Coronary artery (tissue), 2 donors: ENCODE measurements around the gene SP5.

Experiments
- DNase-seq: peaks from one replicate; pipeline ENCODE4 v3.0.0-alpha.2; 2017; ENCODE audit warnings: low spot score
- H3K27ac ChIP-seq, 2 donors: fragments of 200-600 bp; sonication (generic); one replicate each; pipeline ENCODE4 v1.5.1; 2016 to 2019
- H3K4me3 ChIP-seq: fragments of 200-600 bp; sonication (generic); 2 replicates; pipeline ENCODE4 v1.5.1; 2016; ENCODE audit warnings: mild to moderate bottlenecking, moderate library complexity
- CTCF ChIP-seq: fragments of 200-600 bp; sonication (generic); IDR thresholded peaks from one replicate; pipeline ENCODE4 v1.5.1; 2019; ENCODE audit warnings: antibody characterized with exemption

SP5 gene

GRCh38 chr2:170739048-170739447 is 23.9 kb downstream of the SP5 start:
- H3K4me3 ChIP-seq = no peak overlapping the region
- no peak for TF ChIP-seq CTCF
- no peak overlapping the region for H3K27ac ChIP-seq
- no peak for DNase-seq

GRCh38 chr2:170739507-170740046 is 24.4 kb downstream of the SP5 start:
- no peak overlapping the region for H3K4me3 ChIP-seq
- H3K27ac ChIP-seq = no peak overlapping the region
- no peak for TF ChIP-seq CTCF
- DNase-seq = no peak

GRCh38 chr2:170740660-170741059 is 25.5 kb downstream of the SP5 start:
- Histone ChIP-seq H3K4me3 (no peak overlapping the region), H3K27ac (no peak overlapping the region)
- no peak for TF ChIP-seq CTCF
- no peak for DNase-seq

GRCh38 chr2:170742000-170742399 is 26.9 kb downstream of the SP5 start:
- no peak overlapping the region for H3K27ac ChIP-seq
- no peak for TF ChIP-seq CTCF
- no peak overlapping the region for H3K4me3 ChIP-seq
- DNase-seq = no peak

- Histone ChIP-seq H3K27ac (no peak overlapping the region), H3K4me3 (no peak overlapping the region)
- TF ChIP-seq CTCF = no peak
- no peak for DNase-seq
Measured at GRCh38 chr2:170742896-170743529, 27.9 kb downstream of the SP5 start.

GRCh38 chr2:170743530-170744239 is 28.5 kb downstream of the SP5 start:
- no peak overlapping the region for H3K4me3 ChIP-seq

More at GRCh38 chr2:170743530-170744239, 28.5 kb downstream of the SP5 start:
- DNase-seq = no peak
- H3K27ac ChIP-seq = no peak overlapping the region
- TF ChIP-seq CTCF = no peak
